Fibroblast of the aortic adventitia (primary cell): ENCODE data around the gene ACSL4. TPM values are rescaled to one million over a fixed set of nuclear protein-coding genes. Genes with fewer than 3 reads are reported as not detected.

ENCODE experiments used
- DNase-seq: peaks from one replicate; pipeline ENCODE4 v3.0.0-alpha.2; 2010; ENCODE audit warnings: low read depth
- H3K4me3 ChIP-seq: 2 replicates; pipeline ENCODE4 v1.5.1; 2011; ENCODE audit warnings: low read depth, mild to moderate bottlenecking, control low read depth, low read length, moderate library complexity
- CTCF ChIP-seq: IDR thresholded peaks from 2 replicates; pipeline ENCODE4 v1.5.1; 2011; ENCODE audit warnings: mild to moderate bottlenecking, low read length, control low read depth, inconsistent platforms; ENCODE audit not compliant: insufficient read depth
- small RNA-seq: library from RNA; depleted of rRNA; stranded (forward); fragments of <200 nt; gene quantifications from one replicate; pipeline ENCODE3, GENCODE V24; 2012
- total RNA-seq: library from RNA; depleted of rRNA; stranded (reverse); fragments of >200 nt; gene quantifications from 2 replicates; pipeline ENCODE4 v1.2.3, GENCODE V29; 2012; ENCODE audit warnings: low replicate concordance

The ACSL4 gene
- total RNA-seq, 1 donor, result 82.2 TPM

DNA sequence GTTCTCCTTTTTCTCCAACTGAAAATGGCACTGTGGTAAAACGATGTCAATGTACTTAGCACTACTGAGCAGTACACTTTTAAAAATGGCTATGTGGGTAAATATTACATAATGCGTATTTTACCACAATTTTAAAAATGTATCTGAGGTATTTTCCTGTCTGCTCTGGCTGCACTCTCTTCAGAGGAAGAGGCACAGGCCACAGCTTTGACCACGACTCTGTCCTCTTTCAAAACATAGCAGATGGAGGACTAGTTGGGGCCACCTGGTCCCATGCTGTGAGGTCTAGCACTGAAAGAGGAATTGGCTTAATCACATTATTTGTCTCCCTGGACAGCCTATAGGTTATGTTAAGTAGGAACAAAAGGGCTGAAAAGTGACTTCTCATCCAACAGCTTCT is 113.3 kb downstream of the ACSL4 start:
- H3K4me3 ChIP-seq, result no peak overlapping the region
- DNase-seq, result no peak
- TF ChIP-seq CTCF, result no peak

GRCh38 chrX:109614951-109615350 is 118.1 kb downstream of the ACSL4 start:
- TF ChIP-seq CTCF, result no peak
- DNase-seq, result no peak
- H3K4me3 ChIP-seq, result no peak overlapping the region

GRCh38 chrX:109601486-109601885 is 131.6 kb downstream of the ACSL4 start:
- TF ChIP-seq CTCF, result no peak
- DNase-seq, result no peak
- H3K4me3 ChIP-seq, result no peak overlapping the region

GRCh38 chrX:109600237-109600651 is 132.8 kb downstream of the ACSL4 start:
- DNase-seq, result peak; percentile 10
- TF ChIP-seq CTCF, result no peak
- no peak overlapping the region for H3K4me3 ChIP-seq

- TF ChIP-seq CTCF, result no peak
- no peak for DNase-seq
- no peak overlapping the region for H3K4me3 ChIP-seq
Measured at GRCh38 chrX:109596015-109596414, 137.0 kb downstream of the ACSL4 start.

Small RNA genes within 50 kb of the gene (small RNA-seq; reads per million reads assigned to genes)
- not detected for gene AL118496.2
- gene RF00019, result not detected

Other genes with a start within 250 kb of the ACSL4 start
- 6.7 and 24.3 TPM in 2 replicates for gene NXT2, start 196.4 kb downstream of the ACSL4 start, total RNA-seq
- gene KCNE5, start 108.1 kb downstream of the ACSL4 start, total RNA-seq, result 0.16 and 0.36 TPM in 2 replicates